HG02798 (cell line): ENCODE measurements around the gene PNPO.

ENCODE experiments used
- ATAC-seq: cut with Tn5 transposase; IDR thresholded peaks from one replicate; pipeline ENCODE4 v1.9.1; 2021; ENCODE audit warnings: mild to moderate bottlenecking; ENCODE audit not compliant: unreplicated experiment, poor library complexity

The PNPO gene

DNA sequence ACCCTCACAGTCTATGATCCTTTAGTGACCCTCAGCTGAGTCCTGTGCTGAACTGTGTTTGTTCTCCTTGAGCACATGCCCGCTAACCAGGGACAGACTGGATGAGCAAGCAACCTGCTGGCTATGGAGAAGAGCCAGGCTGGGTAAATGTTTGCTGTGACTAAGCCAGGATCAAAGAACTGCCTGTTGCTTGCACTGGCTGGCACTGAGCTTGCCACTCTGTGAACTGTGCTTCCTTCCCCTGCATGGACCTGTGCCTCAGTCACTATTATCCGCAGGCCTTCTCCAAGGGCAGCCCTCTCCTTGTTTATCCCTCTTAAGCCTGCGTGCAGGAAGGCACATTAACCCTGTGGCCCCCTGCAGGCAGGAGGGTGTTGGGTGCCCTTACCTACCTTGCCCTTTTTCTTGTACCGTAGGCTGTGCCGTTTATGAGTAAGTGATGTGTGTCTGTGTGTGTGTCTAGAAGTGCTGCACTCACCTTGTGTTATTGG, 7.4 kb downstream of the PNPO start:
- ATAC-seq: no peak

GRCh38 chr17:47949197-47949759, 7.9 kb downstream of the PNPO start:
- ATAC-seq: peak; percentile 76

- ATAC-seq: peak; percentile 30
Measured at GRCh38 chr17:47949946-47950345, 8.6 kb downstream of the PNPO start.

GRCh38 chr17:47950448-47950847, 9.1 kb downstream of the PNPO start:
- no peak for ATAC-seq

GRCh38 chr17:47952171-47953021, 11.0 kb downstream of the PNPO start:
- ATAC-seq: no peak

GRCh38 chr17:47953909-47954308, 12.5 kb downstream of the PNPO start:
- no peak for ATAC-seq

DNA sequence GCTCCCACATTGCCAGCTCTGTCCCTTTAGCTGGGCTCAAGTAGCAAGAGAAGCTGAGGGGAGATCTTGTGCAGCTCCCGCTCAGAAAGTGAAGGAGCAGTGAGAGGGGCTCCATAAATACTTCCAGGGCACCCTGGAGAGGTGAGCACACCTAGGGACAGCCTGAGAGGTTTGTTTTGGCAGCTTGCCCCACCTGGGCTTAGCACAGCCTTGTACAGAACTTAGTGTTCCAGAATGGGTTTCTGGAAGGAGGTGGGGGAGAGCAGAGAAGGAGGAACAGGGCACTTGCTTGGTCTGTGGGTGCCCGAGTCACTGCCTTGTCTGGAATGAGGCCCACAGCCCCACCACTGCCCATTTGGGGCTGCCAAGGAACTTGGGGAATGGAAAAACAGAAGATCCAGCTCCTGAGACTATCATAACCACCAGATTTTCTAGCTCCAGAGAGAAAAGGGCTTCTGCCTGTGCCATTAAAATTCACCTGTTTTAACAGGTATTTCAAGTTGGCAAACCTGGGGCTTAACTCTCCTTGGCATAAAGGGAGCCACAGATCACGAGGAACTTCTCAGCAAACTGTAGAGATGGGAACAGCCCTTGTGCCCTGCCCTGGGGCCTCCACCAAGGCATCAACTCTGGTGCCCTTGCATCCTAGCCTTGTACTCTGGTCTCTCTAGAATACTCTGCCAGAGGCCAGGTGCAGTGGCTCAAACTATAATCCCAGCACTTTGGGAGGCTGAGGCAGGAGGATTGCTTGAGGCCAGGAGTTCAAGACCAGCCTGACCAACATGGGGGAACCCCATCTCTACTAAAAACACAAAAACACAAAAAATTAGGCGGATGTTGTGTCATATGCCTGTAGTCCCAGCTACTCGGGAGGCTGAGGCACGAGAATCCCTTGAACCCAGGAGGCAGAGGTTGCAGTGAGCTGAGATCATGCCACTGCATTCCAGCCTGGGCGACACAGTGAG, 14.4 kb downstream of the PNPO start:
- ATAC-seq: no peak

DNA sequence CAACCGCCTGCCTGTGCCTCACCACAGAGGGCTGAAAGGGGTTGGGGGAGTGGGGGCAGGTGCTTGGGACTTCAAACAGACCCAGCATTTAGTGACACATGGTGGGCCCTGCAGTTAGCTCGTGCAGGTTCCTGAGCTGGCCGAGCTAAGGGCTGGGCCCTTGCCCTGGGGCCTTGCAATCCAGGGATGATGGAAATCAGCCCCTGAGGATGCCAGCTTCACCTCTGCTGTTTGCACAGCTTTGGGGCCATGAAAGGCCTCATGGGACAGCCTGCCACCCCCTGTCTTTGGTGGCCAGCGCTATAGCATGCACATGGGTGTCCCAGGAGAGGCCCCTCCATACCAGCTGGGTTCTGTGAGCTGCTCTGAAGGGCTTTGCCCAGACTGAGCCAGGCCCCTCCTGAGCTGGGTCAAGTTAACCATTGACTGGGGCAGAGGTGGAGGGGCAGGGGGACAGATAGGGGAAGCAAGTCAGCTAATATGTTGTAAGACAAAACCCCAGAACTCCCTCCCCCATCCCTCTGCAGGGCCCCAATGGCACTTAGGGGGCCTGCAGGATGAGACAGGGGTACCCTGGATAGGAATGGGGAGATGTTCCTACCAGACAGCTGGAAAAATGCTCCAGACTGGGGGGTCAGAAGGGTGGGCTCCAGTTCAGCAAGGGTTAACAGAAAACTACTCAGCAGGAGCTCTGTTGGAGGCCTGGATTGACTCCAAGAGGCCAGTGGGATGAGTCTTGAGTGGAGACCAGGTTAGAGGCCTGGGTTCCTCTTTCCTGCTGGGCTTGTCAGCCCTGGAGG, 15.6 kb downstream of the PNPO start:
- ATAC-seq: no peak

GRCh38 chr17:47957591-47958490, 16.5 kb downstream of the PNPO start, which contains the start of gene PRR15L:
PRR15L (minus strand) TSS chr17:47957883; CDS start chr17:47953234, 4,649 bp downstream.
- no peak for ATAC-seq

- ATAC-seq: no peak
Measured at GRCh38 chr17:47959825-47960655, 18.7 kb downstream of the PNPO start.

DNA sequence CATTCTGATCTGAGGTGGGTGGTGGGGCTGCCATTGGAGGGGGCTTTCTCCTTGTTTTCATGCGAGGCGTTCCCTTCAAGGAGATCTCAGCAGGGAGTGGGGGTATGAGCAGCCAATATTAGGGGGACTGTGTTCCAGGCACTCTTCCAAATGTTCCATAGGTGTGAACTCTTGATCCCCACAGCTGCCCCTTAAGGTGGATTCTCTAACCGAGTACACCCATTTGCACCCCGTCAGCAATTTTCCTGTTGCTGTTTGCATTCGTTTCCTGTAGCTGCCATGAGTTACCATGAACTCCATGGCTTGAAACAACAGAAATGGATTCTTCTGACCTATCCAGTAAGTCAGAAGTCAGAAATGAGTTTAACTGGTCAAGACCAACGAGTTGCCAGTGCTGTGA, 20.0 kb downstream of the PNPO start:
- no peak for ATAC-seq

- no peak for ATAC-seq
Measured at GRCh38 chr17:47962901-47963300, 21.5 kb downstream of the PNPO start.

DNA sequence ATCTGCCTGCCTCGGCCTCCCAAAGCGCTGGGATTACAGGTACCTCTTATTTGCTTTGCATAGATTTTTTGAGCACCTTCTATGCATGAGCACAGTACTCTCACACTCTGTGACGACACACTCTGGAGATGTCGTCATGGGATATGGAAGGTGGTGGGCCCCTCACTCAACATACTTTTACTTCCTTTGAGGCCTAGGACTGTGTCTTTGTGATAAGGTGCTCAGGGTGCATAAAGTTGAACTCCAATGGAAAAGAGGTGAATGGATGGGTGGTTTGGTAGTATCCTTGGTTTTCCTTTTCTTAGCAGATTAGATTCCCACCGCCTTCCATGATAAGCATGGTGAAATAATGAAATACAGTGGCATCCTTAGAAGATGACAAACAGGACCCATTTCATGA, 23.5 kb downstream of the PNPO start:
- ATAC-seq: no peak

- no peak for ATAC-seq
Measured at GRCh38 chr17:47966079-47966519, 24.7 kb downstream of the PNPO start.

GRCh38 chr17:47967607-47968252, 26.4 kb downstream of the PNPO start:
- no peak for ATAC-seq

DNA sequence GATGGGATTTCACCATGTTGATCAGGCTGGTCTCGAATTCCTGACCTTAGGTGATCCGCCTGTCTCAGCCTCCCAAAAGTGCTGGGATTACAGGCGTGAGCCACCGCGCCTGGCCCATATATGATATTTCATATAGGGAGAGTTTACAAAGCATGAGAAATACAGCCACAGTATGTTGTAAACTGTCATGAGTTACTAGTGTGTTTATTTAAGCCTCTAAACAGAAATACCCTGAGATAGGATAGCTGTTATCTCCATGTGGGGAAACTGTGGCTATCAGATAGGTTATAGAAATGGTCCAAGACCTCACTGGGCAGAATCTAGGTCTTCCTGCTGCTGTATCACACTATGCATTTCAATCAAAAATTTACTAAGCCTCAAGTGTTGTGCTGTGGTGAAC, 27.5 kb downstream of the PNPO start:
- no peak for ATAC-seq

DNA sequence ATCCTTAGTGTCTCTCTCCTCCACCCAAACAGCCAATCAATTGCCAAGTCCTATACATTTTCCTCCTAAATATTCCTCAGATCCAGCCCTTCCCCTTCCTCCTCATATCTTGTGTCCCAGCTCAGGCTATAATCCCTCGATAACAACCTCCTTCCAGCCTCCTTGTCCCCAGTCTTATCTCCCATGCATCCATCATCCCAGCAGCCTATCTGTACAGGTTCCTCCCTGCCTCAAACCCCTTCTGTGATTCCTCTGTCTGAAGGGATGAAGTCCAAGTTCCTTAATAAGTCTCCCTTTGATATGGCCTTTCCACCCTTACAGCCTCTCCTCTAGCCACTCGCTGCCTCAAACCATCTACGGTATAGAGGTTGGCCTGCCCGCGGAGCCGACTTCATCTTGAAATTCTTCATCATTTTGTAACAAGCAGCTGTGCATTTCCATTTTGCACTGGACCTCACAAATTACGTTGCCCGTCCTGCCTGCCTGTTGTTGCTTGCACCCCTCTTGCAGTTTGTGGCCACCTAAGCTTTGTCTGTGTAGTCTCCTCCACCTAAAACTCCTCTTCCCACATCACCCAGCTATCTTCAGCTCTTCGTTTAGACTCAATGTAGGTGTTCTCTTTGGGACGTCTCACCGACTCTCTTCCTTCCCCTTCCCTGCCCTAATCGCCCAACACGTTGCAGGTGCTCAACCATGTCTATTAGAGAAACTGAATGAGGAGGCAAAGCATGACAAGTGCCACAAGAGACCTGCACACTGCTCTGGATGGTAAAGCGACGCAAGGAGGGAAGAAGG, 28.8 kb downstream of the PNPO start:
- ATAC-seq: no peak
